ENCODE data around the gene COL4A3. TPM values are rescaled to one million over a fixed set of nuclear protein-coding genes. Genes with fewer than 3 reads are reported as not detected.

COL4A3 gene
- total RNA-seq, 2 donors from 2014 or later = 1.7 to 2.4 TPM

GRCh38 chr2:227152093-227152766 lies 12.2 kb upstream of the COL4A3 start:
- 97% methylated on average over 2 of the region's 2 CpGs; no CpG with 5 or more reads in 1 of the 2 experiments for WGBS, 2 experiments (ENCODE audit: insufficient coverage in 1 of 2, insufficient read length in 1 of 2)
- TF ChIP-seq, protein P1, sequence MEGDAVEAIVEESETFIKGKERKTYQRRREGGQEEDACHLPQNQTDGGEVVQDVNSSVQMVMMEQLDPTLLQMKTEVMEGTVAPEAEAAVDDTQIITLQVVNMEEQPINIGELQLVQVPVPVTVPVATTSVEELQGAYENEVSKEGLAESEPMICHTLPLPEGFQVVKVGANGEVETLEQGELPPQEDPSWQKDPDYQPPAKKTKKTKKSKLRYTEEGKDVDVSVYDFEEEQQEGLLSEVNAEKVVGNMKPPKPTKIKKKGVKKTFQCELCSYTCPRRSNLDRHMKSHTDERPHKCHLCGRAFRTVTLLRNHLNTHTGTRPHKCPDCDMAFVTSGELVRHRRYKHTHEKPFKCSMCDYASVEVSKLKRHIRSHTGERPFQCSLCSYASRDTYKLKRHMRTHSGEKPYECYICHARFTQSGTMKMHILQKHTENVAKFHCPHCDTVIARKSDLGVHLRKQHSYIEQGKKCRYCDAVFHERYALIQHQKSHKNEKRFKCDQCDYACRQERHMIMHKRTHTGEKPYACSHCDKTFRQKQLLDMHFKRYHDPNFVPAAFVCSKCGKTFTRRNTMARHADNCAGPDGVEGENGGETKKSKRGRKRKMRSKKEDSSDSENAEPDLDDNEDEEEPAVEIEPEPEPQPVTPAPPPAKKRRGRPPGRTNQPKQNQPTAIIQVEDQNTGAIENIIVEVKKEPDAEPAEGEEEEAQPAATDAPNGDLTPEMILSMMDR (conservative IDR thresholded peaks at IDR 0.05) = no peak
- H3K36me3 Mint-ChIP-seq (ENCODE audit: low read depth) = no peaks in the 10 kb centered on the region

DNA sequence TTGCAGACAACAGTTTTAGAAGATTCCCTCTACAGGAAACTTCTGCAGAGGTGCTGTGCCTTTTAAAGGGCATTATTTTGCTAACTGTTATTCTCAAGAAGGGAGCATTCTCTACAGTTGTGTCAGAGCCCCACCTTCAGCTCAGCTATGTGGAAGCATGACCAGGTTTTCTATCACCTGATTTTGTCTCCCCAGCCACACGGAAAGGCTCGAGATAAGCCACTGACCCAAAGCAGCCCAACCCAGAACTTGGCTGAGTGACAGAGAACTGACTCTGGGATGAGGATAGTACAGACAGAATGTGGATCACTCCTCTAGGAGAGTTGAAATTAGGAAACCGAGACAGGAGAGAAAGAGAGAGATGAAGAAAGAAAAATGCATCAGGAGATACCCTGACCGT lies 11.1 kb upstream of the COL4A3 start:
- Mint-ChIP-seq H3K27ac (no peak overlapping the region), H3K36me3 (ENCODE audit: low read depth) (no peaks in the 10 kb centered on the region), H3K27me3 (ENCODE audit: insufficient read depth) (peaks cover 2% of the 10 kb centered on the region), H3K4me1 (peaks cover 15% of the 10 kb centered on the region), H3K9me3 (peaks cover 6% of the 10 kb centered on the region), H3K4me3 (no peak overlapping the region)
- Histone ChIP-seq H3K4me3 (ENCODE audit: low read length) (no peak overlapping the region), H3K27ac (ENCODE audit: low read depth, low read length) (no peak overlapping the region), H3K9me3 (ENCODE audit: control insufficient read depth, low read length) (peaks cover 1% of the 10 kb centered on the region), H3K27me3 (ENCODE audit: control insufficient read depth, insufficient read depth, low read length, poor library complexity, severe bottlenecking) (no peaks in the 10 kb centered on the region), H3K9ac (ENCODE audit: extremely low read depth, low read length, poor library complexity, severe bottlenecking) (no peak overlapping the region), H3K4me1 (ENCODE audit: control insufficient read depth, insufficient read depth, low read length) (peaks cover 6% of the 10 kb centered on the region), H3K36me3 (ENCODE audit: control insufficient read depth, insufficient read depth, low read length) (no peaks in the 10 kb centered on the region)
- 87% methylated on average over 3 to 4 of the region's 4 CpGs for WGBS, 2 experiments (ENCODE audit: insufficient coverage in 1 of 2, insufficient read length in 1 of 2)
- TF ChIP-seq, protein P1 (conservative IDR thresholded peaks at IDR 0.05) = no peak
- DNase-seq = no peak

More at GRCh38 chr2:227152093-227152766, 12.2 kb upstream of the COL4A3 start:
- no peak for DNase-seq
- Mint-ChIP-seq H3K27ac (no peak overlapping the region), H3K4me3 (no peak overlapping the region), H3K9me3 (peaks cover 11% of the 10 kb centered on the region), H3K27me3 (ENCODE audit: insufficient read depth) (peaks cover 2% of the 10 kb centered on the region), H3K4me1 (peaks cover 15% of the 10 kb centered on the region)
- Histone ChIP-seq H3K9me3 (ENCODE audit: control insufficient read depth, low read length) (peaks cover 7% of the 10 kb centered on the region), H3K27me3 (ENCODE audit: control insufficient read depth, insufficient read depth, low read length, poor library complexity, severe bottlenecking) (no peaks in the 10 kb centered on the region), H3K4me1 (ENCODE audit: control insufficient read depth, insufficient read depth, low read length) (peaks cover 6% of the 10 kb centered on the region), H3K36me3 (ENCODE audit: control insufficient read depth, insufficient read depth, low read length) (no peaks in the 10 kb centered on the region), H3K9ac (ENCODE audit: extremely low read depth, low read length, poor library complexity, severe bottlenecking) (no peak overlapping the region), H3K4me3 (ENCODE audit: low read length) (no peak overlapping the region), H3K27ac (ENCODE audit: low read depth, low read length) (no peak overlapping the region)

GRCh38 chr2:227153758-227154486 lies 10.5 kb upstream of the COL4A3 start:
- H3K4me1 Mint-ChIP-seq = peaks cover 15% of the 10 kb centered on the region

More at GRCh38 chr2:227153758-227154486, 10.5 kb upstream of the COL4A3 start:
- peaks cover 4% of the 10 kb centered on the region for H3K9me3 ChIP-seq (ENCODE audit: control insufficient read depth, low read length)
- no peaks in the 10 kb centered on the region for H3K36me3 ChIP-seq (ENCODE audit: control insufficient read depth, insufficient read depth, low read length)
- no peak overlapping the region for H3K4me3 ChIP-seq (ENCODE audit: low read length)
- H3K27ac ChIP-seq (ENCODE audit: low read depth, low read length) = no peak overlapping the region
- H3K27me3 ChIP-seq (ENCODE audit: control insufficient read depth, insufficient read depth, low read length, poor library complexity, severe bottlenecking) = no peaks in the 10 kb centered on the region
- Mint-ChIP-seq H3K4me3 (no peak overlapping the region), H3K36me3 (ENCODE audit: low read depth) (no peaks in the 10 kb centered on the region), H3K27me3 (ENCODE audit: insufficient read depth) (peaks cover 2% of the 10 kb centered on the region), H3K27ac (no peak overlapping the region), H3K9me3 (peaks cover 6% of the 10 kb centered on the region)
- WGBS, 2 experiments (ENCODE audit: insufficient coverage in 1 of 2, insufficient read length in 1 of 2) = 84 to 95% methylated on average over 2 to 4 of the region's 4 CpGs
- TF ChIP-seq, protein P1 (conservative IDR thresholded peaks at IDR 0.05) = no peak
- H3K9ac ChIP-seq (ENCODE audit: extremely low read depth, low read length, poor library complexity, severe bottlenecking) = no peak overlapping the region
- H3K4me1 ChIP-seq (ENCODE audit: control insufficient read depth, insufficient read depth, low read length) = peaks cover 6% of the 10 kb centered on the region
- no peak for DNase-seq
